ENCODE measurements around the gene CREB5. TPM values are rescaled to one million over a fixed set of nuclear protein-coding genes. Genes with fewer than 3 reads are reported as not detected.

Gene CREB5
- total RNA-seq, 1 experiment from 2014 or later, result 1.3 TPM

- TF ChIP-seq ARID4B (CRISPR knock-in tag; IDR thresholded peaks at IDR 0.05; ENCODE audit: borderline replicate concordance) (no peak), SMAD3 (CRISPR knock-in tag; IDR thresholded peaks at IDR 0.05; ENCODE audit: borderline replicate concordance) (no peak)
These were observed 143.7 kb downstream of the CREB5 start (continued) for GRCh38 chr7:28556025-28556424.

- Mint-ChIP-seq H3K27ac (no peak overlapping the region), H3K9me3 (no peaks in the 10 kb centered on the region), H3K4me3 (no peak overlapping the region), H3K27me3 (ENCODE audit: low read depth) (no peaks in the 10 kb centered on the region), H3K4me1 (peaks cover 41% of the 10 kb centered on the region), H3K36me3 (no peaks in the 10 kb centered on the region)
- no peak for TF ChIP-seq CREM (CRISPR knock-in tag; IDR thresholded peaks at IDR 0.05)
- no peak for TF ChIP-seq IRF2 (CRISPR knock-in tag; IDR thresholded peaks at IDR 0.05; ENCODE audit: borderline replicate concordance, low read depth)
- TF ChIP-seq ZNF671 (CRISPR knock-in tag; IDR thresholded peaks at IDR 0.05), result no peak
- no peak for TF ChIP-seq RORB (CRISPR knock-in tag; IDR thresholded peaks at IDR 0.05)
- no peak for TF ChIP-seq CREB1 (CRISPR knock-in tag; IDR thresholded peaks at IDR 0.05)
- TF ChIP-seq TEAD4 (CRISPR knock-in tag; IDR thresholded peaks at IDR 0.05), result no peak
- TF ChIP-seq ZNF263 (CRISPR knock-in tag; IDR thresholded peaks at IDR 0.05; ENCODE audit: low read depth), result no peak
- no peak for TF ChIP-seq ZBTB21 (CRISPR knock-in tag; IDR thresholded peaks at IDR 0.05; ENCODE audit: borderline replicate concordance)
- TF ChIP-seq CDX4 (CRISPR knock-in tag; IDR thresholded peaks at IDR 0.05; ENCODE audit: borderline replicate concordance), result no peak
- no peak for TF ChIP-seq PREB (CRISPR knock-in tag; IDR thresholded peaks at IDR 0.05; ENCODE audit: borderline replicate concordance)
- TF ChIP-seq ZNF281 (CRISPR knock-in tag; IDR thresholded peaks at IDR 0.05), result no peak
- no peak for TF ChIP-seq ZNF138 (CRISPR knock-in tag; conservative IDR thresholded peaks at IDR 0.05)
- no peak for TF ChIP-seq ZSCAN18 (CRISPR knock-in tag; IDR thresholded peaks at IDR 0.05)
- TF ChIP-seq GRHL2 (CRISPR knock-in tag; IDR thresholded peaks at IDR 0.05; ENCODE audit: insufficient replicate concordance, severe bottlenecking), result no peak
- ChIA-PET CTCF (interaction anchor here (1.2 kb wide), 1 partner anchor 144 kb away, joined by 4 read pairs; the partner anchor contains the start of gene CREB5), POLR2A (interaction anchor here (0.5 kb wide), 1 partner anchor 104 kb away, joined by 5 read pairs; no protein-coding TSS in a partner anchor)
- DNase-seq (ENCODE audit: low spot score), result no peak
- ATAC-seq, result no peak
These were observed 144.4 kb downstream of the CREB5 start for GRCh38 chr7:28556671-28557070.
